LNCaP clone FGC (cell line): ENCODE results near the gene SLC32A1.

Source experiments
- DNase-seq: peaks from one replicate; pipeline ENCODE4 v3.0.0-alpha.2; 2011; ENCODE audit warnings: low read depth
- H3K4me3 ChIP-seq: 2 replicates; pipeline ENCODE4 v1.5.1; 2011; ENCODE audit warnings: mild to moderate bottlenecking, low read depth, low read length, control low read depth
- CTCF ChIP-seq: IDR thresholded peaks from 2 replicates; pipeline ENCODE4 v1.5.1; 2012; ENCODE audit warnings: mild to moderate bottlenecking; ENCODE audit not compliant: control insufficient read depth, insufficient read depth; ENCODE audit errors: extremely low read depth

Gene SLC32A1

DNA sequence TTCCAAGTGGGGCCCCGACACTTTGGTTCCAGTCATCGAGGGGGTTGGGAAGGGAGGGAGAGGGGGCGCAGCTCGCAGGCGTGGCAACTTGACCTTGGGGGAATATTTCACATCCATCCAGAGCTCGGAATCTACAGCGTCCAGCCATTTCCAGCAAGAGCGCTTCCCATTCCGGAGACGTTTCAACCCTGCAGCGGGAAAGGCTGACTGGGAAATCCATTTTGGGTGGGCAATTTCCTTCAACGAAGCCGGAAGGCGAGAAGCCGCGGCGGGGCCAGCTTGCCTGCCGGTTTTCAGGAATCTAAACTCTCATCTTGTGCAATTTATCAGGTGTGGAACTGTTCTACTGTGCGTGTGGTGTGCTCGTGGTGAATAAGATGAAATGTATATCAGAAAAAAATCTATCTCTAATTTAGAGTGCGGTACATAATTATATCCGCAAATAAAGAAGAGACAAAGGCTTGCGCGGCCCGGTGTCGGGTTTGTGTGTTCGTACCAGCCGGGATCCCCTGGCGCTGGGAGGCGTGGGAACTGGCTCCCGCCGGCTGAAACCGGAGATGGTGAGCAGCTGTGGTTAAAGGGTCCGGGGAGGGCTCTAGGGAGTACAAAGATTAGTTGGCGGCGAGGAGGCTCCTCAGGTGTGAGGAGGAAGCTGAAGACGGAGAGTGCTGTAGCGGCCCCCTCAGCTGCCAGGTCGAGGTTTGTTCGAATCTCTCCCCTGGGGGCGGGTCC is 4.8 kb downstream of the SLC32A1 start:
- no peak for DNase-seq
- no peak overlapping the region for H3K4me3 ChIP-seq
- TF ChIP-seq CTCF = no peak

DNA sequence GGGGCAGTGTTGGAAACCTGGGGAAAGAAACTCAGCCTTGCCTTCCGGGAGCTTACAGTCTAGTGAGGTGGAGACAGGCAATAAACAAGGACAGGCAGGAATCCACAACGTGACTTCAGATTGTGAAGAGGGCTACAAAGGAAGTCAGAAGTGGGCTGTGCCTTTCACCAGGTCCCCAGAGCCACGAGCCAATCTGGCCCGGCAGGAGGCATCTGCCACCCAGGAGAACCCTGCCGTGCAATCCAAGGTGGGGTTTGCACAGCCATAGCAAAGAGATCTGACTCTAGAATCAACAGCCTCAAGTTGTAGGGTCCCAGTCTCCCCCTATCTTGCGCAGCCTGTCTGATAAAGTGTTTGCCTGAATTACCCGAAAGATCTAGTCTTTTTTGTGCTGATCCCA is 5.5 kb downstream of the SLC32A1 start:
- DNase-seq = no peak
- H3K4me3 ChIP-seq = no peak overlapping the region
- no peak for TF ChIP-seq CTCF

- no peak overlapping the region for H3K4me3 ChIP-seq
- TF ChIP-seq CTCF = no peak
- no peak for DNase-seq
Observed at GRCh38 chr20:38730167-38730988, 6.1 kb downstream of the SLC32A1 start.

DNA sequence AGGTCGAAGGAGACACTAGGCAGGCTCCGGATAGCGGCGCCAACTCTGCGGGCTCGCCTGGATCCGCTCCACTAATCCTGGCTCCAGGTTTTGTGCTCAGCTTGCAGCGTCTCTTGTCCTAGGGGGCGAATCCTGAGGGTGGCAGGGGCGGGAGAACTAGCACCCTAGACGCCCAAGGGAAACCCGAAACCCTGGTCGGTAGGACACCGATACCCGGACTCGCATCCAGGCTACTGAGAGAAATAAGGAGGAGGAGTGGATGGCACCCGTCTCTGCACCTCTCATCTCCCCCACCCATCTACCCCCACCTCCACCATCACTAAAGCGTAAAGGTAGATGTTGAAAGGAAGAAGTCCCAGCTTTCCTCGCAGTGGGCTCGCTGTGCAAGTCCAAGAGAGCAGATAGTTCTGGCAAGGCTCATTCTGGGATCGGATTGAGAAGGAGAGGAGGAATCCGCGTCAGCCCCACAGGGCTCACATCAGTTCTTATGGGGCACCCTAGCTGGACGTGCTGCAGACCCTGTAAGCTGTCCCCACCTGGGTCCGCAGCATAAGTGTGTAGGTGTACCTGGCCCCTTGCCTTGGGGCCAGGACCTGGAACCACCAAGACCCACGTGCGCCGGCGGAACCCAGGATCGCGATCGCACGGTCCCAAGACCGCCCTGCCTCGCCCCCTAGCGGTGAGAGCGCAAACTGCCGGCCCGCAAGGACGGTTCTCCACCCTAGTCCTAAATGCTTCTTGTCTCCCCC is 6.9 kb downstream of the SLC32A1 start:
- DNase-seq = no peak
- H3K4me3 ChIP-seq = peak overlapping the region; percentile 48

GRCh38 chr20:38731738-38732113 is 7.4 kb downstream of the SLC32A1 start:
- H3K4me3 ChIP-seq = no peak overlapping the region
- no peak for TF ChIP-seq CTCF
- no peak for DNase-seq

More for the DNA sequence above, 6.9 kb downstream of the SLC32A1 start:
- peak; percentile 95 for TF ChIP-seq CTCF

DNA sequence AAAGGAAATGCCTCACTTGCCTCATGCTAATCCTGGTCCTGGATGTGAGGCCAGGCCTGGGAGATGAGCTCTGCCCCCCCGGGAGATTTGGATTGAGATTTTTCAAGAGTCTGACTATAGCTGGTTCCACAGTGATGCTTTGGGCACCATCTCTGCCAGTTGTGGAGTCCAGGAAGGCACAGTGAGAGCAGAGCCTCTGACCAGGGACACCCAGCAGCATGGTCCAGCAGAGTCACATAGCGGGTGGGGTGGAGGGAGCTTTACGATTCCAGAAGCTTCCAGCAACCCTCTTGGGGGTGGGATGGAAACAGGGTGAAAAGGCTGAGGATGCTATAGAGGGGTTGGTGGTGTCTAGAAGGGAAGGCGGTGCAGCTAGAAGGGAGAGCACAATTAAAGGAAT is 8.7 kb downstream of the SLC32A1 start:
- TF ChIP-seq CTCF = no peak
- no peak overlapping the region for H3K4me3 ChIP-seq
- no peak for DNase-seq
